Urinary bladder (tissue), 4 donors: ENCODE measurements around the gene NKAPL. TPM values are rescaled to one million over a fixed set of nuclear protein-coding genes. Genes with fewer than 3 reads are reported as not detected.

Experiments used
- DNase-seq: peaks from one replicate; pipeline ENCODE4 v3.0.0-alpha.2; 2015; ENCODE audit errors: extremely low spot score
- H3K27ac ChIP-seq: one replicate; pipeline ENCODE4 v1.5.1; 2013; ENCODE audit warnings: low read depth, mild to moderate bottlenecking, moderate library complexity
- H3K36me3 ChIP-seq: one replicate; pipeline ENCODE4 v1.6.1; 2013; ENCODE audit warnings: mild to moderate bottlenecking, moderate library complexity; ENCODE audit not compliant: insufficient read depth
- H3K4me1 ChIP-seq: one replicate; pipeline ENCODE4 v1.6.1; 2013; ENCODE audit warnings: mild to moderate bottlenecking, moderate library complexity; ENCODE audit not compliant: insufficient read depth
- H3K4me3 ChIP-seq: one replicate; pipeline ENCODE4 v1.5.1; 2013; ENCODE audit warnings: low read depth, low read length
- WGBS: extraction: QIAGEN DNeasy Blood & Tissue Kit; methylation state at CpG from one replicate; pipeline ENCODE4 v1.1.7; 2013; 5-methylcytosine and 5-hydroxymethylcytosine counted together
- polyA plus RNA-seq: library from polyadenylated mRNA; stranded (reverse); fragments of 200-250 nt; gene quantifications from one replicate; pipeline ENCODE4 v1.2.3, GENCODE V29; 2013
- total RNA-seq: library from RNA; depleted of rRNA; stranded (reverse); fragments of >200 nt; gene quantifications from one replicate; pipeline ENCODE4 v1.2.3, GENCODE V29; 2014
- donor health status: healthy with polysubstance abuse.
- donor health status: healthy.

Gene NKAPL
- total RNA-seq (0.90 TPM), polyA plus RNA-seq (4.4 TPM)

- Histone ChIP-seq H3K4me1 (peaks cover 1% of the 10 kb centered on the region), H3K4me3 (peak within 1 kb of the TSS; percentile 14), H3K27ac (no peak within 1 kb of the TSS), H3K36me3 (no peaks in the 10 kb centered on the region)
- whole genome bisulfite sequencing: 24% methylated on average over 58 of the region's 58 CpGs
- no peak for DNase-seq
These were observed at the start of gene NKAPL for GRCh38 chr6:28258877-28259777. Gene NKAPL (plus strand): TSS chr6:28259297. CDS start chr6:28259372, 75 bp downstream.

- 50% methylated on average over 7 of the region's 7 CpGs for WGBS
- Histone ChIP-seq H3K4me3 (no peak overlapping the region), H3K36me3 (no peaks in the 10 kb centered on the region), H3K4me1 (no peaks in the 10 kb centered on the region), H3K27ac (no peak overlapping the region)
- no peak for DNase-seq
These were observed 49.2 kb upstream of the NKAPL start for GRCh38 chr6:28209753-28210535.

DNA sequence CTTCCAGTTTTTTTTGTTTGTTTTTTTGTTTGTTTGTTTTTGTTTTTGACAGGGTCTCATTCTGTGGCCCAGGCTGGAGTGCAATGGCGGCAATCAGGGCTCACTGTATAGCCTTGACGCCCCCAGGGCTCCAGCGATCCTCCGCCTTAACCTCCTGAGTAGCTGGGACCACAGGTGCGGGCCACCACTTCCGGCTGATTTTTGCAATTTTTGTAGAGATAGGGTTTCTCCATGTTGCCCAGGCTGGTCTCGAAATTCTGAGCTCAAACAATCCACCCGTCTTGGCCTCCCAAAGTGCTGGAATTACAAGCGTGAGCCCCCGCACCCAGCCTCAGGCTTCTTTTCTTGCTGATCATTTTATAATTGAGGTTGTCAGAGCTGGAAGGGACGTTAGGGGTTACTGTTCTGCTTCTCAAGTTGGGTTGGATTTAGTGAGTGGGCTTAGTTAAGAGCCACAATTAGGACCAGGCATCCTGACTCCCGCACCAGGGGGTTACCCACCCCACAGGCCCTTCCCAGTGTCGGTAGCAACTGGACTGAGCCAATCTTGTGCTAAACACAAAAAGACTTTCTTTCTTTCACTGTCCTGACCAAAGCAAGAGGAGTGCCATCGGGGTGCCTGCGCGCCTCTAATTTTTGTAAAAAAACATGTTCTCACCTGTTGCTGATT, 47.1 kb upstream of the NKAPL start:
- DNase-seq: no peak
- WGBS: 8% methylated on average over 16 of the region's 16 CpGs
- no peaks in the 10 kb centered on the region for H3K4me1 ChIP-seq
- H3K4me3 ChIP-seq: no peak overlapping the region
- no peak overlapping the region for H3K27ac ChIP-seq
- H3K36me3 ChIP-seq: no peaks in the 10 kb centered on the region

- Histone ChIP-seq H3K4me3 (no peak overlapping the region), H3K36me3 (no peaks in the 10 kb centered on the region), H3K27ac (no peak overlapping the region), H3K4me1 (no peaks in the 10 kb centered on the region)
- DNase-seq: no peak
- WGBS: 2% methylated on average over 21 of the region's 21 CpGs
These were observed 46.4 kb upstream of the NKAPL start for GRCh38 chr6:28212510-28213212.

GRCh38 chr6:28213213-28213523, 45.9 kb upstream of the NKAPL start:
- Histone ChIP-seq H3K4me3 (no peak overlapping the region), H3K27ac (no peak overlapping the region), H3K4me1 (no peaks in the 10 kb centered on the region), H3K36me3 (no peaks in the 10 kb centered on the region)
- whole genome bisulfite sequencing: 16% methylated on average over 2 of the region's 2 CpGs
- no peak for DNase-seq

DNA sequence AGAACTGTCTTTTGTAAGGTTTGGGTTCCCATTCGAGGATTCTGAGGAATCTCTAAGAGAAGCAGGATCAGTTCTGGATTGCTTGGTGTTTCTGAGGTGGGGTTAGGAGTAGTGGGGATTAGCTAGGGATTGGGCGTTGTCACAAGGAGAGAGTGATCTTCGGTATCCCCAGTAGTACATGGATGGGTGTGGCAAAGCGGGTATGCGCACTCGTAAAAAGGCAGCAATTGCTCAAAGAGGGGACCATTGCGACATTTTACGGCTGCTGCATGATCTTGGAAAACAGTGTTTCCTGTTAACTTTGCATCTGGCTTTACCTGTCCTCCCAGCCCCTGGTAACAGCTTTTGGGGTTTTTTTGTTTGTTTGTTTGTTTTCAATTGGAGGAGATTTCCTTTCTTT, 43.7 kb upstream of the NKAPL start:
- DNase-seq: no peak
- H3K36me3 ChIP-seq: no peaks in the 10 kb centered on the region
- H3K4me3 ChIP-seq: no peak overlapping the region
- WGBS: 30% methylated on average over 8 of the region's 8 CpGs
- no peaks in the 10 kb centered on the region for H3K4me1 ChIP-seq
- H3K27ac ChIP-seq: no peak overlapping the region

DNA sequence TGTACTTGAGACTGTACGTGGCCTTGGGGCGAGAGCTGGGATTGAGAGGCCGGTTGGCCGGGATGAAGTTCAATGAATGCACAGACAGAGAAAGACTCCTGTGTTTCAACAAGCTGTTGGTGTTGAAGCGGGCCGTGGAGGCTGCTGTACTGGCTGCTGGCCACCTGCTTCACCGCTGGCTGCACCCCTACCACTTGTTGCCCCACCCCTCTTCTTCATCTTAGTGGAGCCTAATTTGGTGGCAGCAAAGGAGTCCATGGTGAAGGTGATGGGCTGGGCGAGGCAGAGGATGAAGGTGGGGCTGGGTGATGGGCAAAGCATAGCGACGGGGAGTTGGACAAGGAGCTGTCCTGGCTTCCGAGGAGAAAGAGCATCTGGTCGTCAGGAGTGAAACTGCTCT, 41.2 kb upstream of the NKAPL start:
- 91% methylated on average over 12 of the region's 12 CpGs for whole genome bisulfite sequencing
- DNase-seq: no peak
- Histone ChIP-seq H3K36me3 (no peaks in the 10 kb centered on the region), H3K4me1 (no peaks in the 10 kb centered on the region), H3K27ac (no peak overlapping the region), H3K4me3 (no peak overlapping the region)

DNA sequence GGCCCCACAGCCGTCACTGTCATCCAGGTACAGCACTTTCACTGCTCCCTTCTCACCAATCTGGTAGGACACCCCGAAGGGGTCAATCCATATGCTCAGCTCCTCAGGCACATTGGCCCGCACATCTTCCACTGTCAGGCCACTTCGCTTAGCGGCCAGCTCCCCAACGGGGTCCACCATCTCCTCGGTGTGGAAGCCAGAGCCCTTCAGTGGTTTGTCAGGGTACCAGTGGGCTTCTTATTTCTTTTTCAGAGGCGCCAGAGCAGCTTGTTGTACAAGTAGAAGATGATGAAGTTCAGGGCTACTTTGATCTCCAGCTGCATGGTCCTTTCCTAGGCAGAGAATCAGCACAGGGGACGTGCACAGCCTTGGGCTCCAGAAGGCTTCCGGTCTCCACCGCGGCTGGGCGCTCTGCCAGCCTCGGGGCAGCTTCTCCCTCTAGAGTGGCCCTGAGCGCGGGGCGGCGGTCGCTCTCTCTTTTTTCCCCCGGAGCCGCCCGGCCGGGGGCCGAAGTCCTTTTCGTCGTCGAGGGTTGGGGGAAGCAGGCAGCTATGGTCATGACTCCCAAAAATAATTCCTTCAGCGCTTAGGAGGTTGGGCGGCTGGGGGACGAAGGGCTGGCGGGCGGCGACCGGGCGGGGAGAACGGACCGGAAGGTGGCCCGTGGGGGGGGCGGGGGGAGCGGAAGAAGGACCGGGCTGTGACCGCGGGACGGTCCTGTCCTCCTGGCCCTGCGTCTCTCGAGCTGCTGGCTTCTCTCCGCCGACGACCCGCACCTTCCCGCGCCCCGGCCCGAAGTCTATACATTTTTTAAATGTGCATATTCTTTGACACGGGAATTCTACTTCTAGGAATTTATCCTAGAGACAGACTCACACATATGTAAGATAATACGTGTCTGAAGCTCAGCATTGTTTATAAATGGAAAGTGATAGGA, 40.5 kb upstream of the NKAPL start:
- Histone ChIP-seq H3K4me1 (no peaks in the 10 kb centered on the region), H3K4me3 (peak overlapping the region; percentile 64), H3K36me3 (no peaks in the 10 kb centered on the region), H3K27ac (no peak overlapping the region)
- 10% methylated on average over 56 of the region's 56 CpGs for WGBS
- DNase-seq: no peak

DNA sequence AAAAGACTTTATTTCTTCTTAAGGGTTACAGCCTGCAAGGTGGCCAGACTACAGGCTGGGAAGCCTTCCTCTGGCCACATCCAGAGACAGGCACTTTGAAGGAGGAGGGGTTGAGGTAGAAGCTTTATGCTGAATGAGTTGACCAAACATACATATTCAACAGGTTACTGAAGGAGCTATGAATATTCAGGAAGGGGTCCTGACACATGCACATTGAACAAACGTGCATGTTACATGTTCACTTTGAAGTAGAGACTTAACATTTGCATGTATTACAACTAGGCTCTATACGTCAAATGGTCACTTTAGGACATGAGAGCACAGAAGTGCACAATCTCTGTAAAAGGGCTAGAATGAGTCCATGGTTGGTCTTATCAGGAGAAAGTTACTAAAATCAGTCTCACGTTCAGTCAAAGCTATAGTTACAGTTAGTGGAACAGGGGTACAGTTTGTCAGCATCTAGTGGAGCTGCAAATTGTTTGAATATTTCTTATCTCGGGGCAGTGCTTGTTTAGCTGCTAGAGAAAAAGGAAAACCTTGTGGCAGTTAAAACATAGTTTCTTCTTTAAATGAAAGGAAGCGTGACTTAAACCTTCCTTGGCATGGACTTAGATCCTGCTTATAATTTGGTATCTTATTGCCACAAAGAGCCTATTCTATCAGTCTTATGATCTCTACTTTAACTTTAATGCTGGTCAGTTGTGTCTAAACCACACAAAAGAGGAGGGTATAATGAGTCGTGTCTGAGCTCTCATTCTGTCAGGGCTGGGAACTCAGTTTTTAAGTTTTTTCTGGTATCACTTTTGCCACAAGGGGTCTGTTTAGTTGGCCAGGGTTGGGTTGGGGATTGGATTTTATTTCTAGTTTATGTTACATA, 38.6 kb upstream of the NKAPL start:
- H3K4me3 ChIP-seq: no peak overlapping the region
- no peak for DNase-seq
- no peaks in the 10 kb centered on the region for H3K36me3 ChIP-seq
- no peak overlapping the region for H3K27ac ChIP-seq
- WGBS: 29% methylated on average over 6 of the region's 6 CpGs
- H3K4me1 ChIP-seq: no peaks in the 10 kb centered on the region

DNA sequence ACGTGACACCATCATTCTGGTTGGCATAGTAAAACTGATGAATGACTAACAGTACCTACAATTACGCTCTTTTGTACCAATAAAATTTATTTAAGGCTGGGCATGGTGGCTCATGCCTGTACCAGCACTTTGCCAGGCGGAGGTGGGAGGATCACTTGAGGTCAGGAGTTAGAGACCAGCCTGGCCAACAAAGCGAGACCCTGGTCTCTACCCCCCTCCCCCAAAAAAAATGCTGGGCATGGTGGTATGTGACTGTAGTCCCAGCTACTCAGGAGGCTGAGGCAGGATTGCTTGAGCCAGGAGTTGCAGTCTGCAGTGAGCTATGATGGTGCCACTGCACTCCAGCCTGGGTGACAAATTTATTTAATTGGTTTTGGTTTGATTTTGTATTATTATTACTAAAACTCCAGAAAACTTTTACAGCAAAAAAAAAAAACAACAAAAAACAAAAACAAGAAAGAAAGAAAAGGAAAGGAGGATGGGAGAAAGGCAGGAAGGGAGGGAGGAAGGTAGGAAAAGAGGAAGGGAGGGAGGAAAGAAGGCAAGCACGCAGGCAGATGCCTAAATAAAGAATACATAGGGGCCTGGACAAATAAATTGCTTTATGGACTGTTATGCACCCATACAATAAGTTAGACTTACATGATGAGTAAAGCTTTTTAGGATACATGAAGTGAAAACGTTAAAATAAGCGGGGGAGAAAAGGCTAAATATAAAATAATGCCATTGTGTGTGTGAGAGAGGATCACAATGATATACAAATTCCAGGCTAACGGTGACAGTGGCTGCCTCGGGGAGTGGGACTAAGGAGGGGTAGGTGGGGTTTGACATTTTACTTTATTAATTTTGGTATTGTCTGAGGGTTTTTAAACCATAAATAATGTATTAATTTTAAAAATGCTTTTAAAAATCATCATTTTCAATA, 34.7 kb upstream of the NKAPL start:
- Histone ChIP-seq H3K4me3 (peak overlapping the region; percentile 66), H3K27ac (no peak overlapping the region)
- WGBS: 50% methylated on average over 9 of the region's 9 CpGs

More for the DNA sequence above, 34.7 kb upstream of the NKAPL start:
- no peak for DNase-seq
- Histone ChIP-seq H3K36me3 (peaks cover 5% of the 10 kb centered on the region), H3K4me1 (peaks cover 2% of the 10 kb centered on the region)
